HG03025 (cell line): ENCODE data around the gene LIPF.
"Not testable (repeated sequence)": the region's sequence is repeated elsewhere in the genome, so short reads cannot be mapped to it uniquely, and the experiment has no call there.

ENCODE experiments used
- ATAC-seq: cut with Tn5 transposase; IDR thresholded peaks from one replicate; pipeline ENCODE4 v1.9.1; 2021; ENCODE audit warnings: mild to moderate bottlenecking, moderate library complexity; ENCODE audit not compliant: unreplicated experiment, low FRiP score

LIPF gene

GRCh38 chr10:88664142-88664541 lies at the start of gene LIPF:
Gene LIPF (plus strand): TSS chr10:88664442. CDS start chr10:88667298, 2,856 bp downstream.
- ATAC-seq = no peak

GRCh38 chr10:88616250-88616977 lies 47.8 kb upstream of the LIPF start:
- ATAC-seq = no peak

GRCh38 chr10:88617772-88618300 lies 46.4 kb upstream of the LIPF start:
- ATAC-seq = no peak

GRCh38 chr10:88618496-88618895 lies 45.7 kb upstream of the LIPF start:
- ATAC-seq = no peak

GRCh38 chr10:88620441-88620840 lies 43.8 kb upstream of the LIPF start:
- ATAC-seq = no peak

- no peak for ATAC-seq
Measured at GRCh38 chr10:88623835-88624234, 40.4 kb upstream of the LIPF start.

- ATAC-seq = no peak
Measured at GRCh38 chr10:88624840-88625239, 39.4 kb upstream of the LIPF start.

- no peak for ATAC-seq
Measured at GRCh38 chr10:88640186-88640585, 24.1 kb upstream of the LIPF start.

- ATAC-seq = no peak
Measured at GRCh38 chr10:88642209-88642608, 22.0 kb upstream of the LIPF start.

- ATAC-seq = no peak
Measured at GRCh38 chr10:88642963-88643362, 21.3 kb upstream of the LIPF start.

GRCh38 chr10:88647061-88647615 lies 17.1 kb upstream of the LIPF start:
- ATAC-seq = no peak

- no peak for ATAC-seq
Measured at GRCh38 chr10:88651101-88651551, 13.1 kb upstream of the LIPF start.

- ATAC-seq = no peak
Measured at GRCh38 chr10:88652616-88653015, 11.6 kb upstream of the LIPF start.

GRCh38 chr10:88657901-88658300 lies 6.3 kb upstream of the LIPF start:
- no peak for ATAC-seq

GRCh38 chr10:88659725-88660597 lies 4.3 kb upstream of the LIPF start:
- ATAC-seq = no peak

- ATAC-seq = no peak
Measured at GRCh38 chr10:88660598-88660884, 3.7 kb upstream of the LIPF start.

GRCh38 chr10:88661018-88661417 lies 3.2 kb upstream of the LIPF start:
- ATAC-seq = no peak

GRCh38 chr10:88661577-88661976 lies 2.7 kb upstream of the LIPF start:
- ATAC-seq = no peak

GRCh38 chr10:88663153-88663552 lies 1.1 kb upstream of the LIPF start:
- ATAC-seq = not testable (repeated sequence)

- ATAC-seq = no peak
Measured at GRCh38 chr10:88668465-88668864, 4.2 kb downstream of the LIPF start.

GRCh38 chr10:88670497-88670896 lies 6.3 kb downstream of the LIPF start:
- no peak for ATAC-seq
